Measurements from ENCODE around the gene CERS3. TPM values are rescaled to one million over a fixed set of nuclear protein-coding genes. Genes with fewer than 3 reads are reported as not detected.

Gene CERS3
- total RNA-seq = 0.09 TPM in 2 replicates

GRCh38 chr15:100528833-100529428, at the start of gene CERS3:
CERS3 (minus strand) TSS chr15:100528950; CDS start chr15:100501849, 27,101 bp downstream.
- Mint-ChIP-seq H3K9me3 (no peaks in the 10 kb centered on the region), H3K4me1 (ENCODE audit: low read depth) (no peaks in the 10 kb centered on the region), H3K36me3 (ENCODE audit: low read depth) (no peaks in the 10 kb centered on the region), H3K27ac (no peak within 1 kb of the TSS), H3K27me3 (ENCODE audit: low read depth) (peaks cover 11% of the 10 kb centered on the region), H3K4me3 (ENCODE audit: low read depth) (no peak within 1 kb of the TSS)
- no peak for DNase-seq (ENCODE audit: low spot score)
- intact Hi-C loops (cut with micrococcal nuclease) = no loop called here

GRCh38 chr15:100573526-100573925, 44.8 kb upstream of the CERS3 start:
- peaks cover 35% of the 10 kb centered on the region for H3K4me1 Mint-ChIP-seq (ENCODE audit: low read depth)
- DNase-seq (ENCODE audit: low spot score) = no peak
- no peaks in the 10 kb centered on the region for H3K9me3 Mint-ChIP-seq
- H3K4me3 Mint-ChIP-seq (ENCODE audit: low read depth) = no peak overlapping the region
- H3K27ac Mint-ChIP-seq = no peak overlapping the region
- peaks cover 81% of the 10 kb centered on the region for H3K36me3 Mint-ChIP-seq (ENCODE audit: low read depth)
- H3K27me3 Mint-ChIP-seq (ENCODE audit: low read depth) = no peaks in the 10 kb centered on the region
- intact Hi-C loops (cut with micrococcal nuclease) = loop anchor here (2.0 to 5.0 kb wide), 2 partner anchors 23 to 221 kb away; no protein-coding TSS in a partner anchor

GRCh38 chr15:100572362-100572983, 43.7 kb upstream of the CERS3 start:
- intact Hi-C loops (cut with micrococcal nuclease) = loop anchor here (2.0 to 5.0 kb wide), 2 partner anchors 24 to 220 kb away; no protein-coding TSS in a partner anchor
- Mint-ChIP-seq H3K4me1 (ENCODE audit: low read depth) (peaks cover 33% of the 10 kb centered on the region), H3K27ac (no peak overlapping the region), H3K36me3 (ENCODE audit: low read depth) (peaks cover 71% of the 10 kb centered on the region), H3K27me3 (ENCODE audit: low read depth) (no peaks in the 10 kb centered on the region), H3K9me3 (no peaks in the 10 kb centered on the region), H3K4me3 (ENCODE audit: low read depth) (no peak overlapping the region)
- DNase-seq (ENCODE audit: low spot score) = no peak

- H3K27ac Mint-ChIP-seq = peak overlapping the region; percentile 12
- peaks cover 33% of the 10 kb centered on the region for H3K4me1 Mint-ChIP-seq (ENCODE audit: low read depth)
- no peak overlapping the region for H3K4me3 Mint-ChIP-seq (ENCODE audit: low read depth)
- H3K36me3 Mint-ChIP-seq (ENCODE audit: low read depth) = peaks cover 64% of the 10 kb centered on the region
- DNase-seq (ENCODE audit: low spot score) = no peak
- intact Hi-C loops (cut with micrococcal nuclease) = loop anchor here (2.0 to 5.0 kb wide), 2 partner anchors 25 to 219 kb away; no protein-coding TSS in a partner anchor
- H3K9me3 Mint-ChIP-seq = no peaks in the 10 kb centered on the region
- no peaks in the 10 kb centered on the region for H3K27me3 Mint-ChIP-seq (ENCODE audit: low read depth)
Measured at GRCh38 chr15:100571592-100572167, 42.9 kb upstream of the CERS3 start.

- Mint-ChIP-seq H3K27ac (peak overlapping the region; percentile 57), H3K4me1 (ENCODE audit: low read depth) (peaks cover 33% of the 10 kb centered on the region), H3K27me3 (ENCODE audit: low read depth) (no peaks in the 10 kb centered on the region), H3K9me3 (no peaks in the 10 kb centered on the region), H3K36me3 (ENCODE audit: low read depth) (peaks cover 61% of the 10 kb centered on the region), H3K4me3 (ENCODE audit: low read depth) (peak overlapping the region; percentile 41)
- DNase-seq (ENCODE audit: low spot score) = no peak
- intact Hi-C loops (cut with micrococcal nuclease) = loop anchor here (5.0 kb wide), 1 partner anchor 219 kb away; no protein-coding TSS in a partner anchor
Measured at GRCh38 chr15:100570735-100571313, 42.1 kb upstream of the CERS3 start.

GRCh38 chr15:100570275-100570674, 41.5 kb upstream of the CERS3 start:
- no peaks in the 10 kb centered on the region for H3K27me3 Mint-ChIP-seq (ENCODE audit: low read depth)
- no peaks in the 10 kb centered on the region for H3K9me3 Mint-ChIP-seq
- no peak for DNase-seq (ENCODE audit: low spot score)
- intact Hi-C loops (cut with micrococcal nuclease) = loop anchor here (5.0 kb wide), 1 partner anchor 218 kb away; no protein-coding TSS in a partner anchor
- peaks cover 27% of the 10 kb centered on the region for H3K4me1 Mint-ChIP-seq (ENCODE audit: low read depth)
- H3K27ac Mint-ChIP-seq = peak overlapping the region; percentile 57
- H3K4me3 Mint-ChIP-seq (ENCODE audit: low read depth) = no peak overlapping the region
- H3K36me3 Mint-ChIP-seq (ENCODE audit: low read depth) = peaks cover 59% of the 10 kb centered on the region

GRCh38 chr15:100569391-100569790, 40.6 kb upstream of the CERS3 start:
- Mint-ChIP-seq H3K4me1 (ENCODE audit: low read depth) (peaks cover 27% of the 10 kb centered on the region), H3K27ac (no peak overlapping the region), H3K27me3 (ENCODE audit: low read depth) (no peaks in the 10 kb centered on the region), H3K4me3 (ENCODE audit: low read depth) (no peak overlapping the region), H3K36me3 (ENCODE audit: low read depth) (peaks cover 57% of the 10 kb centered on the region), H3K9me3 (no peaks in the 10 kb centered on the region)
- intact Hi-C loops (cut with micrococcal nuclease) = no loop called here
- no peak for DNase-seq (ENCODE audit: low spot score)

- DNase-seq (ENCODE audit: low spot score) = no peak
- H3K9me3 Mint-ChIP-seq = no peaks in the 10 kb centered on the region
- intact Hi-C loops (cut with micrococcal nuclease) = no loop called here
Measured at GRCh38 chr15:100566850-100567628, 38.3 kb upstream of the CERS3 start.

GRCh38 chr15:100565591-100565990, 36.8 kb upstream of the CERS3 start:
- H3K4me3 Mint-ChIP-seq (ENCODE audit: low read depth) = no peak overlapping the region
- intact Hi-C loops (cut with micrococcal nuclease) = no loop called here
- no peaks in the 10 kb centered on the region for H3K9me3 Mint-ChIP-seq
- DNase-seq (ENCODE audit: low spot score) = no peak
- H3K27ac Mint-ChIP-seq = no peak overlapping the region
- H3K36me3 Mint-ChIP-seq (ENCODE audit: low read depth) = peaks cover 49% of the 10 kb centered on the region
- no peaks in the 10 kb centered on the region for H3K27me3 Mint-ChIP-seq (ENCODE audit: low read depth)
- H3K4me1 Mint-ChIP-seq (ENCODE audit: low read depth) = peaks cover 7% of the 10 kb centered on the region

More at GRCh38 chr15:100566850-100567628, 38.3 kb upstream of the CERS3 start:
- Mint-ChIP-seq H3K36me3 (ENCODE audit: low read depth) (peaks cover 57% of the 10 kb centered on the region), H3K4me3 (ENCODE audit: low read depth) (no peak overlapping the region), H3K27ac (no peak overlapping the region), H3K4me1 (ENCODE audit: low read depth) (peaks cover 21% of the 10 kb centered on the region), H3K27me3 (ENCODE audit: low read depth) (no peaks in the 10 kb centered on the region)

- Mint-ChIP-seq H3K27me3 (ENCODE audit: low read depth) (no peaks in the 10 kb centered on the region), H3K36me3 (ENCODE audit: low read depth) (peaks cover 54% of the 10 kb centered on the region), H3K4me1 (ENCODE audit: low read depth) (no peaks in the 10 kb centered on the region), H3K9me3 (no peaks in the 10 kb centered on the region), H3K27ac (no peak overlapping the region), H3K4me3 (ENCODE audit: low read depth) (no peak overlapping the region)
- intact Hi-C loops (cut with micrococcal nuclease) = no loop called here
- DNase-seq (ENCODE audit: low spot score) = no peak
Measured at GRCh38 chr15:100560323-100560722, 31.6 kb upstream of the CERS3 start.

- no peak for DNase-seq (ENCODE audit: low spot score)
- no peak overlapping the region for H3K4me3 Mint-ChIP-seq (ENCODE audit: low read depth)
- no peaks in the 10 kb centered on the region for H3K27me3 Mint-ChIP-seq (ENCODE audit: low read depth)
- no peaks in the 10 kb centered on the region for H3K9me3 Mint-ChIP-seq
- peaks cover 57% of the 10 kb centered on the region for H3K36me3 Mint-ChIP-seq (ENCODE audit: low read depth)
- no peaks in the 10 kb centered on the region for H3K4me1 Mint-ChIP-seq (ENCODE audit: low read depth)
- intact Hi-C loops (cut with micrococcal nuclease) = no loop called here
- H3K27ac Mint-ChIP-seq = no peak overlapping the region
Measured at GRCh38 chr15:100559330-100559729, 30.6 kb upstream of the CERS3 start.

- Mint-ChIP-seq H3K36me3 (ENCODE audit: low read depth) (peaks cover 59% of the 10 kb centered on the region), H3K9me3 (no peaks in the 10 kb centered on the region), H3K27me3 (ENCODE audit: low read depth) (no peaks in the 10 kb centered on the region), H3K4me3 (ENCODE audit: low read depth) (no peak overlapping the region), H3K27ac (no peak overlapping the region), H3K4me1 (ENCODE audit: low read depth) (no peaks in the 10 kb centered on the region)
- no peak for DNase-seq (ENCODE audit: low spot score)
- intact Hi-C loops (cut with micrococcal nuclease) = no loop called here
Measured at GRCh38 chr15:100558771-100559254, 30.1 kb upstream of the CERS3 start.
